GM23248 (cell line): ENCODE data around the gene ARFGEF2. TPM values are rescaled to one million over a fixed set of nuclear protein-coding genes. Genes with fewer than 3 reads are reported as not detected.
"Not testable (repeated sequence)": the region's sequence is repeated elsewhere in the genome, so short reads cannot be mapped to it uniquely, and the experiment has no call there.

Experiments used
- DNase-seq: peaks from one replicate; pipeline ENCODE4 v3.0.0-alpha.2; 2015
- H2AFZ ChIP-seq: fragments of 200-600 bp; sonication (generic); 2 replicates; pipeline ENCODE4 v1.6.1; 2016; ENCODE audit warnings: antibody characterized with exemption
- H3F3A ChIP-seq: fragments of 200-600 bp; sonication (generic); 2 replicates; pipeline ENCODE4 v1.6.1; 2016; ENCODE audit warnings: mild to moderate bottlenecking, antibody characterized with exemption, mixed run types; ENCODE audit not compliant: insufficient read depth
- H3K27ac ChIP-seq: fragments of 200-600 bp; sonication (generic); 2 replicates; pipeline ENCODE4 v1.5.1; 2016; ENCODE audit warnings: mild to moderate bottlenecking
- H3K27me3 ChIP-seq: fragments of 200-600 bp; sonication (generic); replicated peaks from 2 replicates; pipeline ENCODE4 v1.6.1; 2016; ENCODE audit warnings: mild to moderate bottlenecking; ENCODE audit not compliant: insufficient read depth
- H3K36me3 ChIP-seq: fragments of 200-600 bp; sonication (generic); 2 replicates; pipeline ENCODE4 v1.6.1; 2016; ENCODE audit warnings: low read depth, mild to moderate bottlenecking
- H3K4me1 ChIP-seq: fragments of 200-600 bp; sonication (generic); 2 replicates; pipeline ENCODE4 v1.6.1; 2016; ENCODE audit warnings: mild to moderate bottlenecking; ENCODE audit not compliant: insufficient read depth
- H3K4me2 ChIP-seq: fragments of 200-600 bp; sonication (generic); one replicate; pipeline ENCODE4 v1.6.1; 2016; ENCODE audit warnings: mild to moderate bottlenecking; ENCODE audit not compliant: unreplicated experiment
- H3K4me3 ChIP-seq: fragments of 200-600 bp; sonication (generic); 2 replicates; pipeline ENCODE4 v1.5.1; 2016; ENCODE audit warnings: mild to moderate bottlenecking
- H3K79me2 ChIP-seq: fragments of 200-600 bp; sonication (generic); 2 replicates; pipeline ENCODE4 v1.6.1; 2016; ENCODE audit warnings: mild to moderate bottlenecking; ENCODE audit not compliant: insufficient read depth
- H3K9ac ChIP-seq: fragments of 200-600 bp; sonication (generic); 2 replicates; pipeline ENCODE4 v1.6.1; 2016; ENCODE audit warnings: mild to moderate bottlenecking
- H3K9me2 ChIP-seq: fragments of 200-600 bp; sonication (generic); 2 replicates; pipeline ENCODE4 v1.6.1; 2016; ENCODE audit warnings: mixed run types, mild to moderate bottlenecking, moderate library complexity; ENCODE audit not compliant: insufficient read depth
- H3K9me3 ChIP-seq: fragments of 200-600 bp; sonication (generic); one replicate; pipeline ENCODE4 v1.6.1; 2017; ENCODE audit warnings: low read depth
- H4K20me1 ChIP-seq: fragments of 200-600 bp; sonication (generic); 2 replicates; pipeline ENCODE4 v1.6.0; 2016; ENCODE audit not compliant: insufficient read depth
- EZH2 ChIP-seq: fragments of 200-600 bp; sonication (generic); IDR thresholded peaks from 2 replicates; pipeline ENCODE4 v1.6.1; 2018; ENCODE audit warnings: antibody characterized with exemption, mild to moderate bottlenecking; ENCODE audit not compliant: insufficient read depth, poor library complexity, severe bottlenecking
- EZH2phosphoT487 ChIP-seq: fragments of 200-600 bp; sonication (generic); IDR thresholded peaks from 2 replicates; pipeline ENCODE4 v1.6.1; 2018; ENCODE audit warnings: antibody characterized with exemption, moderate library complexity, mild to moderate bottlenecking, low read depth; ENCODE audit not compliant: insufficient read depth
- WGBS, 2 experiments: methylation state at CpG; one replicate each; pipeline ENCODE4 v1.1.6; 2015 to 2017; ENCODE audit warnings: low lambda C conversion rate in 2 of 2, low coverage in 1 of 2; ENCODE audit errors: missing lambda C conversion rate in 2 of 2; 5-methylcytosine and 5-hydroxymethylcytosine counted together
- in situ Hi-C: fragments of 300-500 bp; cut with MboI; formaldehyde crosslinking; loops from 2 replicates; pipeline ENCODE4 v1.15.0; 2020
- polyA plus RNA-seq: library from polyadenylated mRNA; unstranded; fragments of >200 nt; fragmentation: Nextera tagmentation; extraction: Ambion mirVana; gene quantifications from 2 replicates; pipeline ENCODE4 v1.2.1, GENCODE V29; 2016
- total RNA-seq: library from RNA; depleted of rRNA; stranded (reverse); fragments of >200 nt; shearing (Covaris generic); gene quantifications from 2 replicates; pipeline ENCODE4 v1.2.3, GENCODE V29; 2014

Gene ARFGEF2
- total and polyA plus RNA-seq, 2 experiments from 2014 or later: 7.0 to 30.6 TPM

- Histone ChIP-seq H3K36me3 (peaks cover 53% of the 10 kb centered on the region), H3K9me3 (no peaks in the 10 kb centered on the region), H4K20me1 (no peaks in the 10 kb centered on the region), H3F3A (no peaks in the 10 kb centered on the region), H3K79me2 (no peaks in the 10 kb centered on the region), H3K9me2 (no peaks in the 10 kb centered on the region), H2AFZ (no peak overlapping the region), H3K4me2 (no peak overlapping the region), H3K4me1 (no peaks in the 10 kb centered on the region), H3K27ac (no peak overlapping the region), H3K4me3 (no peak overlapping the region), H3K27me3 (no peaks in the 10 kb centered on the region), H3K9ac (no peak overlapping the region)
- in situ Hi-C loops: no loop called here
- WGBS, 2 experiments: 92 to 93% methylated on average over 12 of the region's 12 CpGs
- DNase-seq: no peak
- TF ChIP-seq EZH2: no peak
Measured at GRCh38 chr20:49009899-49010631, 88.6 kb downstream of the ARFGEF2 start.

DNA sequence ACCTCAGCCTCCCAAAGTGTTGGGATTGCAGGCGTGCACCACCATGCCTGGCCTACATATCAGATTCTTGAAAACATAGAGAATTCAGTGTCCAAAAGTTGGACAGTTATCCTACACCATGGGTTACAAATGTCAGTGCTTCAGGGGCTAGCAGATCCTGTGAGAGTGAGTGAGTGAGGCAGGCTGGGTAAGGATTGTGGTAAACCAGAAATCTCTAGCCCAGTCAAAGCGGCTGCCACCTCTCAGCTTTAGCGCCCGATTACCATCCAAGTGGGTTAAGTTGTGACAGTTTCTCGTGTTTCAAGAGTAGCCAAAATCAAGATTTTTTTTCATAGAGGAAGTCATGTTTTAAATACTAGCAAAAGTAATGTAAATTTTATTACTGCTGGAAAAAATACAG is 102.7 kb downstream of the ARFGEF2 start:
- H2AFZ ChIP-seq: no peak overlapping the region
- WGBS, 2 experiments: 97% methylated on average over 5 of the region's 5 CpGs
- H3K9me2 ChIP-seq: no peaks in the 10 kb centered on the region
- H3K79me2 ChIP-seq: no peaks in the 10 kb centered on the region
- no peaks in the 10 kb centered on the region for H3K27me3 ChIP-seq
- no peak overlapping the region for H3K4me2 ChIP-seq
- H3K27ac ChIP-seq: no peak overlapping the region
- no peak overlapping the region for H3K9ac ChIP-seq
- H3F3A ChIP-seq: peaks cover 18% of the 10 kb centered on the region
- H4K20me1 ChIP-seq: no peaks in the 10 kb centered on the region
- no peak overlapping the region for H3K4me3 ChIP-seq
- peaks cover 5% of the 10 kb centered on the region for H3K4me1 ChIP-seq
- H3K9me3 ChIP-seq: no peaks in the 10 kb centered on the region
- in situ Hi-C loops: no loop called here
- H3K36me3 ChIP-seq: peaks cover 36% of the 10 kb centered on the region
- TF ChIP-seq EZH2phosphoT487: no peak
- TF ChIP-seq EZH2: no peak
- DNase-seq: no peak

GRCh38 chr20:49028177-49028576 is 106.7 kb downstream of the ARFGEF2 start:
- H3K4me2 ChIP-seq, H4K20me1 ChIP-seq, H3K4me1 ChIP-seq, H3K4me3 ChIP-seq, H2AFZ ChIP-seq, H3K9me2 ChIP-seq, H3K9ac ChIP-seq, H3K27me3 ChIP-seq, H3K79me2 ChIP-seq, DNase-seq, in situ Hi-C loops, H3K9me3 ChIP-seq: not testable (repeated sequence)
- H3K36me3 ChIP-seq: peaks cover 39% of the 10 kb centered on the region
- 95 to 100% methylated on average over 2 of the region's 2 CpGs for WGBS, 2 experiments
- H3F3A ChIP-seq: peaks cover 24% of the 10 kb centered on the region
- H3K27ac ChIP-seq: peak overlapping the region; percentile 65; the same call in 1 of the 2 replicates

- Histone ChIP-seq H3K9me2 (no peaks in the 10 kb centered on the region), H3K27me3 (no peaks in the 10 kb centered on the region), H3K4me3 (no peak overlapping the region), H3F3A (peaks cover 24% of the 10 kb centered on the region), H3K27ac (peak overlapping the region; percentile 65), H3K9ac (peak overlapping the region; percentile 35; the same call in 1 of the 2 replicates), H3K4me1 (peaks cover 9% of the 10 kb centered on the region), H3K9me3 (no peaks in the 10 kb centered on the region), H4K20me1 (no peaks in the 10 kb centered on the region), H3K79me2 (no peaks in the 10 kb centered on the region), H3K36me3 (peaks cover 42% of the 10 kb centered on the region), H3K4me2 (no peak overlapping the region), H2AFZ (no peak overlapping the region)
- TF ChIP-seq EZH2phosphoT487 (no peak), EZH2 (no peak)
- in situ Hi-C loops: no loop called here
- DNase-seq: peak; percentile 79
- 40 to 54% methylated on average over 2 of the region's 2 CpGs for WGBS, 2 experiments
Measured at GRCh38 chr20:49028684-49029083, 107.2 kb downstream of the ARFGEF2 start.
